ENCODE measurements around the gene CAPN12.
"Not testable (repeated sequence)": the region's sequence is repeated elsewhere in the genome, so short reads cannot be mapped to it uniquely, and the experiment has no call there.

The CAPN12 gene

DNA sequence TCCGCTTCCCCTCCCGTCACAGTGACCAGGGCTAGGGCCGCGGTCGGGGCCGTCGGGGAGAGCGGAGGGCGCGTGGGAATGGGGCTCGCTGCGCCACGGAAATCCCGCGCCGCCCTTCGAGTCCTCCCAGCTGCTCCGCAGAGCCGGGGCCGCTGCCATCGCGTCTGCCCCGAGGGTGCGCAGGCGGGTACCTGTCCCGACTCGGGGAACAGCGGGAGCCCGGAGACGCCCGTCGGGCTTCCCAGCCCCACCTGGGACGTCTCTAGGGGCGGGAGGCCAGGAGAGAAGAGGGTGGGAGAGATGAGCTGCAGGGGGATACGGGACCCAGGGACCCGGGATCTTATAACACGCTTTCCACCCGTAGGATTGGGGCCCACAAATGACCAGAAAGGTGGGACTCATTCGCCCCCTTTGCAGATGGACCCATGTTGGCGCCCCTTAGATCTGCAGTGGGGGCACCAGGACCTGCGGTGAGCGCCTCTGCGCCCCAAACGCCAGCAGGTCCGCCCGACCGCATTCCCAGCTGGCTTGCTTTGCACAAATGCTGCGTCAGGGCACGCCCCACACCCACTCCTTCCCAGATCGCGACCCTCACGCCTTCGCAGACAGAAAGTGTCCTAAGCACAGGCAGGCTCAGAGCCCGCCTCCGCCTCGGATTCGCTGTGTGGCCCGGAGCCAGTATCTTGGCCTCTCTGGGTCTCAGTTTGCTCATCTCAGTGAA, 26.1 kb upstream of the CAPN12 start:
- DNase-seq (ENCODE audit: low read depth in 2 of 2) = not testable (repeated sequence)

GRCh38 chr19:38769635-38770211, 25.4 kb upstream of the CAPN12 start:
- DNase-seq (ENCODE audit: low read depth in 2 of 2) = peak; percentile 83 to 87

DNA sequence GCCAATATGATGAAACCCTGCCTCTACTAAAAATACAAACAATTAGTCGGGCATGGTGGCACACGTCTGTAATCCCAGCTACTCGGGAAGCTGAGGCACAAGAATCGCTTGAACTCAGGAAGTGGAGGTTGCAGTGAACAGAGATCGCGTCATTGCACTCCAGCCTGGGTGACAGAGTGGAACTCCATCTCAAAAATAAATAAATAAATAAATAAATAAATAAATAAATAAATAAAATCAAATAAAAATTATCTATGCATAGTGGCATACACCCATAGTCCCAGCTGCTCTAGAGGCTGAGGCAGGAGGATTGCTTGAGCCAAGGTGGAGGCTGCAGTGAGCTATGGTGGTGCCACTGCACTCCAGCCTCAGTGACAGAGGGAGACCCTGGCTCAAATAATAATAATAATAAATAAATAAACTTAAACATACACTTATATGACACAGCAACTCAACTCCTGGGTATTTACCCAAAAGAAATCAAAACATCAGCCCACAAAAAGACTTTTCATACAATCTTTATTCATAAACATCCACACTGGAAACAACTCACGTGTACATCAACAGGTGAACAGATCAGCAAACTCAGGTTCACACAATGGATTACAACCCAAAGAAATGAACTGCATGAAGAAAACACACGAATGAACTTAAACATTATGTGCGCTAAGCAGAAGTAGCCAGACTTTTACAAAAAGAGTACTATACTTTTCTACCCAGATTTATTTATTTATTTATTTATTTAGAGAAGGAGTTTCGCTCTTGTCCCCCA, 22.2 kb upstream of the CAPN12 start:
- DNase-seq (ENCODE audit: low read depth in 2 of 2) = no peak

DNA sequence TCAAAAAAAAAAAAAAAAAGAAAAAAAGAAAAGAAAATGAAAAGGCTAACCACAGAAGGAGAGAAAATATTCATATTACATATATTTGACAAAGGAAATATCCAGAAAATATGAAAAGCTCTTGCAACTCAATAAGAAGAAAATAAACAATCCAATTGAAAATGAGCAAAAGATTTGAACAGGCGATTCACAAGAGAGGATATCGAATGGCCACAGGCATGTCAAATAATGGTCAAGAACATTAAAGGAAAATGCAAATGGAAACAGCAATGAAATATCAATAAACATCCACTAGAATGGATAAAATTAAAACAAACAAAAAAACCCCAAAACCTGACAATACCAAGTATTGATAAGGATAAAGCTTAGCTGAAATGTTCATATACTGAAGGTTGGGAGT, 20.9 kb upstream of the CAPN12 start:
- DNase-seq (ENCODE audit: low read depth in 2 of 2) = no peak

DNA sequence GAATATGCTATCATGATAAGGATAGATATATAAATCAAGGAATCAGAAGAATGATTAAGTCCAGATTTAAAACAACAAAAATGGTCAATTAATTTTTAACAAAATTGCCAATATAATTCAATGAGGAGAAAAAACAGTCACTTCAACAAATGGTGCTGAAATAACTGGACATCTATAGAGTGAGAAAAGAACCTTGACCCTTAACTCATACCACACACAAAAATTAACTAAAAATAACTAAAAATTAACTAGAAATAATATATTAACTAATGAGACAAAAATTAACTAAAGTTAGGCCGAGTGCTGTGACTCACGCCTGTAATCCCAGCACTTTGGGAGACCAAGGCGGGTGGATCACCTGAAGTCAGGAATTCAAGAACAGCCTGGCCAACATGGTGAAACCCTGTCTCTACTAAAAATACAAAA, 19.5 kb upstream of the CAPN12 start:
- no peak for DNase-seq (ENCODE audit: low read depth in 2 of 2)

- DNase-seq (ENCODE audit: low read depth in 2 of 2) = not testable (repeated sequence)
These were observed 17.7 kb upstream of the CAPN12 start for GRCh38 chr19:38761884-38762389.

GRCh38 chr19:38760805-38761517, 16.7 kb upstream of the CAPN12 start:
- not testable (repeated sequence) for DNase-seq (ENCODE audit: low read depth in 2 of 2)

DNA sequence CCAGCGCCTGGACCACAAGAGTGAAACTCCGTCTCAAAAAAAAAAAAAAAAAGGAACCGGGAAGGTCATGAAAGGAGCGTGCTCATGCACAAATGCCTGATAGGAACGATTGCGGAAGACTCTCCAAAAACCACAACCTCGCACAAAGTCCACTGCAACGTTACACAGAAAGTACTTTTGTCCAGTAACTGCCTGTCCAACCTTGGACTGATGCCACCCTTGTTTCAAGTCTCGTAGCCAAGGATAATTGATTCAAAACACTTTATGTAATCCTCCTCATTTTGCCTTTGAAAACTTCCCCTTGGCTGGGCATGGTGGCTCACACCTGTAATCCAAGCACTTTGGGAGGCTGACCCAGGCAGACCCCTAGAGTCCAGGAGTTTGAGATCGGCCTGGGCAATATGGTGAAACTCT, 15.3 kb upstream of the CAPN12 start:
- no peak for DNase-seq (ENCODE audit: low read depth in 2 of 2)

GRCh38 chr19:38754196-38754595, 9.9 kb upstream of the CAPN12 start:
- DNase-seq (ENCODE audit: low read depth in 2 of 2) = not testable (repeated sequence)

GRCh38 chr19:38753783-38754182, 9.5 kb upstream of the CAPN12 start:
- not testable (repeated sequence) for DNase-seq (ENCODE audit: low read depth in 2 of 2)

DNA sequence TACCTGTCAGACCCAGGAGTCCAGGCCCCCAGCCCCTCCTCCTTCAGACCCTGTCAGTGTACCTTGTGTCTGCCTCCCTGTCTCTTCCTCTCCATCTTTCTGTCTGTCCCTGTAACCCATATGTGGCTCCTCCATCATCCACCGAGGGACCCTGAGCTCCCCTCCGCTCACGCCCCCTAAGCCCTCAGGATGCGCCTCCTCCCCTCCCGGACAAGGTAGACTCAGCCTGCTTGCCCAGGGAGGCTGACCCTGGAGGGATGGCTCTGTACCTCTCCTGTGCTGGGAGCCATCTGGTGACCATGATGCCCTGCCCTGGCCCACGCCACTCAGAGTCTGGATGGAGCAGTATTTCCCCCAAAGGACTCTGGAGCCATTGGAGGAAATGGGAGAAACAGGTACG, 1.0 kb upstream of the CAPN12 start:
- DNase-seq (ENCODE audit: low read depth in 2 of 2) = no peak

GRCh38 chr19:38744874-38745273, 600 bp upstream of the CAPN12 start:
- no peak for DNase-seq (ENCODE audit: low read depth in 2 of 2)

- DNase-seq (ENCODE audit: low read depth in 2 of 2) = no peak
These were observed 628 bp downstream of the CAPN12 start for GRCh38 chr19:38743394-38744297.

DNA sequence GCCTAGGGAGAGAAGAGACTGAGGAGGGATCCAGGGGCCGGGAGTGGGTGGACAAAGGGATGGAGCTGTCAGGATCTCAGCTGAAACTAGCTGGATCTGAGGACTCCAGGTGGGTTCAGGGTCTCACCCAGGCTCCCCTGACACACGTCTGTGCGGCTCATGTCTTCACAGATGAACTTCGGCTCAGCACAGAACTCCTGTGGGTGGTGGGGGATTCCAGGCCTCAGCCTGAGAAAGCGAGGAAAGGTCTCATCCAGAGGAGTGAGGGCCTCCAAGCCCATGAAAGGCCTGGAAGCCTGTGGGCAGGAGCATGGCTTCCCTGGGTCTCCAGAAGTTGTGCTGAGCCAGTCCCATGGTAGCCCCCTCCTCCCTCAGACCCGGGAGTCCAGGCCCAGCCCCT, 1.4 kb downstream of the CAPN12 start:
- DNase-seq (ENCODE audit: low read depth in 2 of 2) = no peak

DNA sequence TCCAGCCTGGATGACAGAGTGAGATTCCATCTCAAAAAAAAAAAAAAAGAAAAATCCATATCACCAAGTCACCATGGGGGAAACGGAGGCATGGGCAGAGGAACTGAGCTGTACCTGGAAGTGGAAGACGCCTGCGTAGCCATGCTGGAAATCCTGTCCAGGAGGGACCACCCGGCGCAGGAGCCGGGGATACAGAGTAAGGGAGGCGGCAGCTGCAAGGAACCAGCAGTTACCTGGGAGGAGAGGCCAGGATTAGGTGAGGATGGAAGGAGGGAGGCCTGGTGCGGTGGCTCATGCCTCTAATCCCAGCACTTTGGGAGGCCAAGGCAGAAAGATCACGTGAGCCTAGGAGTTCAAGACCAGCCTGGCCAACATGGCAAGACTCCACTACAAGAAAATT, 2.0 kb downstream of the CAPN12 start:
- no peak for DNase-seq (ENCODE audit: low read depth in 2 of 2)

DNA sequence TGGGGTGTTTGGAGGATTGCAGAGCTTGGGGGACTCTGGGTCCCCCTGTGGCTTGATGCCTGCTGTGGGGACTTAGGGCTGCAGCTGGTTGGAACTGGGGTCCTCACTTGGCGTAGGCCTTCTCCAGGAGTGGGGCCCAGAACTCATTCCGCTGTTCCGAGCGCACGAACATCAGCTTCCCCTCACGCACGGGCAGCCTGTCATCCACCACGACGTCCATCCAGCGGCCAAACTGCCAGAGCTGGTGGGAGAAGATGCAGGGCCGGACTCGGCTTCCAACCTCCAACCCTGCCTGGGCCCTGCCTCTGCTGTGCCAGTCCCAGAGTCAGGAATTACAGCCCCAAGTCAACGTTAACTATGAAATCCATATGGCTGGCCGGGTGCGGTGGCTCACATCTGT, 2.6 kb downstream of the CAPN12 start:
- DNase-seq (ENCODE audit: low read depth in 2 of 2) = no peak

DNA sequence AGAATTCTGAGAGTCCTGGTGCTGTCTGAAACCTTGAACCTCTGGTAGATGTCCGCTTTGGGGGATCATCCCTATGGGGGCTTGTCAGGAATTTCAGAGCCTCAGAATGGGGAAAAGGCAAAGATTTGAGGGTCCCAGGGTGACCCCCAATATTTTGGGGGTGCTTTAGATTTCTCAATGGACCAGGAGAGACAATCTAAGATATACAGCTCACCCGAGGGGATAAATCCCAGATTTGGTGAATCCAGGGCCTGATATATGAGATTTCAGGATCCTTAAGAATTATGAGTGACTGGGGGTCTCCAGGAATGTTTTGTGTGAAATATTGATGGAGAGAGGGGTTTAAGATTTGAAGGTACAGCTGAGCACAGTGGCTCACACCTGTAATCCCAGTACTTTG, 3.3 kb downstream of the CAPN12 start:
- no peak for DNase-seq (ENCODE audit: low read depth in 2 of 2)

- DNase-seq (ENCODE audit: low read depth in 2 of 2) = no peak
These were observed 4.0 kb downstream of the CAPN12 start for GRCh38 chr19:38740257-38740592.

DNA sequence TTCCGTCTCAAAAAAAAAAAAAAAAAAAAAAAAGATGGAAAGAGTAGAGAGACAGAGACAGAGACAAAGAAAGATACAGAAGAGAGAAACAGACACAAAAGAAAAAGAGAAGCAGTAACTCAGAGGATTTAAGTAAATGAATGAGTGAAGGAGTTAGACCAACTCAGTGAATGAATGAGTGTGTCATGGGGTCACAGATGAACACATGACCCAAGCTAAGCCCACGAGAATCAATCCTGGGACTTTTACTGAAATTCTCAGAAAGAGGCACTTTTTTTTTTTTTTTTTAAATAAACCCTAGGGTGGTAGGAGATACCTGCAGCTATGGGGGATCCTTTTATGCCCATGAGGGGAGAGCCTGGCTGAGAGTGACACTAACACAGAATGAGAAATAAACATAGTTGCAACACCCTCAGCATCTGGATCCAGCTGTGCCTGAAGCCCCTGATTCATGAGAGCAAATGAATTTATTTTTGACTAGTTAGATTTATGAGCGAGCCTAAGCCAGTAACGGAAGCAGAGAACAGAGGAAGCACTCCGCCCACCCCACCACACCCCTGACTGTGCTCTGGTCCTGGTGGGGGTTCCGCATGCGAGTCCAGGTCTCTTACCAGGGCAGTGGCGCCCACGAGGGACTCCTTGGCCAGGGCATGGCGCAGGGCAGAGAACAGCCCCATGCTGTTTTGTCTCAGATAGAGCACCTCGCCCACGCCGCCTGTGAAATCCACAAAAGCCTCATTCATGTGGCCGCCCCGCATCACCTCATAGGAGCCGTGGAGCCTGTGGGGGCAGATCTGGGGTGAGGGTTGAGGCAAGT, 4.6 kb downstream of the CAPN12 start:
- no peak for DNase-seq (ENCODE audit: low read depth in 2 of 2)
